IMR-90 (cell line): ENCODE data around the gene KCNQ1. TPM values are rescaled to one million over a fixed set of nuclear protein-coding genes. Genes with fewer than 3 reads are reported as not detected.

Experiments
- ATAC-seq: fragments of 200-7000 bp; cut with Tn5 transposase; 2 replicates; pipeline ENCODE4 v1.9.1; 2020; ENCODE audit warnings: low read depth, mild to moderate bottlenecking, moderate library complexity
- BruUV-seq: library from RNA; stranded (reverse); fragments of 400-500 nt; replicated peaks from 2 replicates; lab custom pipeline; 2021; lab: Mats Ljungman, UMichigan
- CTCF ChIA-PET: fragments of 300-600 bp; formaldehyde crosslinking; extraction: SDS; loops from one replicate; lab custom pipeline; 2021; ENCODE audit warnings: antibody characterized with exemption; lab: Yijun Ruan, JAX
- POLR2A ChIA-PET: fragments of 300-600 bp; sonication (Branson Sonifier 250); formaldehyde crosslinking; loops from one replicate; lab custom pipeline; 2022; ENCODE audit warnings: antibody characterized with exemption; ENCODE audit not compliant: unreplicated experiment; lab: Charles Lee
- DNase-seq: peaks from one replicate; pipeline ENCODE4 v3.0.0; 2013
- H2AFZ ChIP-seq: replicated peaks from 2 replicates; pipeline ENCODE3; 2013; ENCODE audit warnings: low read length, mild to moderate bottlenecking; ENCODE audit not compliant: poor library complexity
- H2AK5ac ChIP-seq: 2 replicates; pipeline ENCODE4 v1.6.1; 2013; ENCODE audit warnings: low read depth, low read length, inconsistent platforms
- H2AK9ac ChIP-seq: replicated peaks from 2 replicates; pipeline ENCODE3; 2013; ENCODE audit warnings: mild to moderate bottlenecking, low read depth, low read length, moderate library complexity; ENCODE audit not compliant: poor library complexity
- H2BK120ac ChIP-seq: 2 replicates; pipeline ENCODE4 v1.6.1; 2013; ENCODE audit warnings: low read depth, low read length, inconsistent platforms
- H2BK15ac ChIP-seq: 3 replicates; pipeline ENCODE4 v1.6.1; 2013; ENCODE audit warnings: low read depth, low read length, inconsistent platforms
- H2BK20ac ChIP-seq: 2 replicates; pipeline ENCODE4 v1.6.1; 2013; ENCODE audit warnings: low read depth, mild to moderate bottlenecking, inconsistent platforms, low read length, moderate library complexity
- H2BK5ac ChIP-seq: 2 replicates; pipeline ENCODE4 v1.6.1; 2013; ENCODE audit warnings: mild to moderate bottlenecking, low read depth, low read length, inconsistent platforms; ENCODE audit not compliant: poor library complexity, severe bottlenecking
- H3K14ac ChIP-seq: replicated peaks from 2 replicates; pipeline ENCODE4 v1.6.1; 2013; ENCODE audit warnings: low read depth, low read length, inconsistent platforms
- H3K18ac ChIP-seq: 2 replicates; pipeline ENCODE4 v1.6.1; 2013; ENCODE audit warnings: low read depth, low read length, control low read depth
- H3K23ac ChIP-seq: 2 replicates; pipeline ENCODE4 v1.6.1; 2013; ENCODE audit warnings: low read depth, low read length, inconsistent platforms
- H3K27ac ChIP-seq: 2 replicates; pipeline ENCODE4 v1.5.1; 2013; ENCODE audit warnings: mild to moderate bottlenecking, control low read depth, low read length; ENCODE audit not compliant: insufficient read depth
- H3K27me3 ChIP-seq: 2 replicates; pipeline ENCODE4 v1.6.1; 2013; ENCODE audit warnings: low read length; ENCODE audit not compliant: control insufficient read depth, insufficient read depth
- H3K36me3 ChIP-seq: 2 replicates; pipeline ENCODE4 v1.6.1; 2013; ENCODE audit warnings: low read length, mixed read lengths; ENCODE audit not compliant: control insufficient read depth, insufficient read depth
- H3K4ac ChIP-seq: 2 replicates; pipeline ENCODE4 v1.6.1; 2013; ENCODE audit warnings: low read depth, low read length, inconsistent platforms
- H3K4me1 ChIP-seq: 2 replicates; pipeline ENCODE4 v1.6.1; 2013; ENCODE audit warnings: low read length, mixed read lengths; ENCODE audit not compliant: control insufficient read depth, insufficient read depth
- H3K4me2 ChIP-seq: 2 replicates; pipeline ENCODE4 v1.6.1; 2013; ENCODE audit warnings: low read depth, mild to moderate bottlenecking, control low read depth, low read length, moderate library complexity
- H3K4me3 ChIP-seq: 2 replicates; pipeline ENCODE4 v1.5.1; 2013; ENCODE audit warnings: low read depth, mild to moderate bottlenecking, control low read depth, low read length, moderate library complexity; ENCODE audit not compliant: insufficient read depth
- H3K56ac ChIP-seq: 2 replicates; pipeline ENCODE4 v1.6.1; 2013; ENCODE audit warnings: low read length, inconsistent platforms; ENCODE audit not compliant: insufficient read depth; ENCODE audit errors: extremely low read depth
- H3K79me1 ChIP-seq, 2 experiments: 2 replicates each; pipeline ENCODE4 v1.6.1; 2013; ENCODE audit warnings: low read length in 2 of 2, inconsistent platforms in 1 of 2, low read depth in 1 of 2
- H3K9ac ChIP-seq: 2 replicates; pipeline ENCODE4 v1.6.1; 2013; ENCODE audit warnings: low read depth, low read length, control low read depth
- H3K9me1 ChIP-seq: 2 replicates; pipeline ENCODE4 v1.6.1; 2013; ENCODE audit warnings: low read length, inconsistent platforms; ENCODE audit not compliant: insufficient read depth
- H3K9me3 ChIP-seq: 2 replicates; pipeline ENCODE4 v1.6.1; 2013; ENCODE audit warnings: low read length; ENCODE audit not compliant: control insufficient read depth, insufficient read depth
- H4K20me1 ChIP-seq: 2 replicates; pipeline ENCODE4 v1.6.1; 2013; ENCODE audit warnings: low read length, inconsistent platforms; ENCODE audit not compliant: insufficient read depth
- H4K5ac ChIP-seq: 2 replicates; pipeline ENCODE4 v1.6.1; 2013; ENCODE audit warnings: mild to moderate bottlenecking, low read depth, low read length, control low read depth
- H4K8ac ChIP-seq, 2 experiments: 2 replicates each; pipeline ENCODE4 v1.6.1; 2013; ENCODE audit warnings: low read depth in 2 of 2, low read length in 2 of 2, control low read depth in 1 of 2, inconsistent platforms in 1 of 2
- H4K91ac ChIP-seq: 2 replicates; pipeline ENCODE4 v1.6.1; 2013; ENCODE audit warnings: low read depth, low read length, inconsistent platforms; ENCODE audit not compliant: insufficient read depth
- CEBPB ChIP-seq: IDR thresholded peaks from 2 replicates; pipeline ENCODE4 v1.6.1; 2012; ENCODE audit warnings: low read depth, low read length, improper control_type of control experiment
- CHD1 ChIP-seq: IDR thresholded peaks from 2 replicates; pipeline ENCODE4 v1.6.1; 2012; ENCODE audit warnings: low read depth, low read length, improper control_type of control experiment
- ELK1 ChIP-seq: fragments of 150-350 bp; IDR thresholded peaks from 2 replicates; pipeline ENCODE4 v1.6.1; 2016; ENCODE audit warnings: low read depth, mild to moderate bottlenecking, low read length, moderate library complexity, borderline replicate concordance
- FOS ChIP-seq: fragments of 150-350 bp; IDR thresholded peaks from 2 replicates; pipeline ENCODE4 v1.6.1; 2016; ENCODE audit warnings: low read depth, low read length
- MAFK ChIP-seq: IDR thresholded peaks from 2 replicates; pipeline ENCODE4 v1.6.1; 2012; ENCODE audit warnings: low read depth, low read length, improper control_type of control experiment
- MAZ ChIP-seq: IDR thresholded peaks from 2 replicates; pipeline ENCODE4 v1.6.1; 2012; ENCODE audit warnings: low read depth, mild to moderate bottlenecking, low read length, improper control_type of control experiment, moderate library complexity, borderline replicate concordance
- MXI1 ChIP-seq: IDR thresholded peaks from 2 replicates; pipeline ENCODE4 v1.6.1; 2012; ENCODE audit warnings: low read depth, mild to moderate bottlenecking, low read length, moderate library complexity, borderline replicate concordance
- POLR2A ChIP-seq: IDR thresholded peaks from 2 replicates; pipeline ENCODE4 v1.6.1; 2012; ENCODE audit warnings: mild to moderate bottlenecking, low read depth, low read length
- RAD21 ChIP-seq: IDR thresholded peaks from 2 replicates; pipeline ENCODE4 v1.6.1; 2012; ENCODE audit warnings: low read length, improper control_type of control experiment
- RCOR1 ChIP-seq: IDR thresholded peaks from 2 replicates; pipeline ENCODE4 v1.6.1; 2012; ENCODE audit warnings: mild to moderate bottlenecking, low read length, improper control_type of control experiment; ENCODE audit not compliant: insufficient replicate concordance
- RFX5 ChIP-seq: IDR thresholded peaks from 2 replicates; pipeline ENCODE4 v1.8.0; 2012; ENCODE audit warnings: low read depth, mild to moderate bottlenecking, low read length, moderate library complexity
- SMC3 ChIP-seq: fragments of 150-350 bp; IDR thresholded peaks from 2 replicates; pipeline ENCODE4 v1.6.1; 2016; ENCODE audit warnings: low read depth, mild to moderate bottlenecking, antibody characterized with exemption, low read length, moderate library complexity
- USF2 ChIP-seq: fragments of 150-350 bp; IDR thresholded peaks from 2 replicates; pipeline ENCODE4 v1.6.1; 2017; ENCODE audit warnings: mild to moderate bottlenecking, antibody characterized with exemption, low read length, low read depth
- WGBS, 2 experiments: methylation state at CpG; one replicate each; pipeline versions ENCODE4 v1.1.5 to v1.1.7; 2013; ENCODE audit warnings: missing lambda C conversion rate in 2 of 2; ENCODE audit not compliant: insufficient read length in 1 of 2; ENCODE audit errors: extremely low coverage in 2 of 2; 5-methylcytosine and 5-hydroxymethylcytosine counted together
- dilution Hi-C: fragments of 300-500 bp; cut with HindIII; formaldehyde crosslinking; loops from one replicate; pipeline ENCODE4 v1.14.3; 2018; ENCODE audit warnings: low sequenced_read_pairs; ENCODE audit not compliant: unreplicated experiment
- in situ Hi-C: fragments of 300-500 bp; cut with MboI; formaldehyde crosslinking; loops from 3 replicates; pipeline ENCODE4 v1.14.3; 2019; ENCODE audit warnings: low sequenced_read_pairs, inconsistent platforms, mixed read lengths
- intact Hi-C: fragments of 100-400 bp; cut with micrococcal nuclease; formaldehyde crosslinking; loops from 2 replicates; pipeline ENCODE4 v1.10.0; 2022
- polyA plus RNA-seq, 3 experiments: library from polyadenylated mRNA; depleted of rRNA; stranded (reverse); fragments of >200 nt; gene quantifications; 2 replicates each; pipeline ENCODE4 v1.2.3, GENCODE V29; 2012; ENCODE audit warnings: low replicate concordance in 1 of 3
- total RNA-seq: library from RNA; depleted of rRNA; stranded (reverse); fragments of >200 nt; gene quantifications from 2 replicates; pipeline ENCODE4 v1.2.3, GENCODE V29; 2012
- TF ChIP-seq, protein P1 (sequence below): conservative IDR thresholded peaks from 2 replicates; pipeline ENCODE4 v1.5.1; 2012; ENCODE audit warnings: mild to moderate bottlenecking, low read depth, low read length, improper control_type of control experiment

KCNQ1 gene
- total and polyA plus RNA-seq, 2 of the 4 experiments (the other 2 are of a cell fraction) = 0.07 TPM; not detected in 1

- in situ Hi-C loops = no loop called here
- H4K5ac ChIP-seq = no peak overlapping the region
These were observed 4.2 kb upstream of the KCNQ1 start for GRCh38 chr11:2440646-2441045.

More at GRCh38 chr11:2440646-2441045, 4.2 kb upstream of the KCNQ1 start:
- Histone ChIP-seq H2AFZ (no peak overlapping the region), H3K36me3 (no peaks in the 10 kb centered on the region), H3K9ac (no peak overlapping the region), H3K14ac (no peak overlapping the region), H3K9me3 (no peaks in the 10 kb centered on the region; the same call in 1 of the 2 replicates), H3K56ac (no peak overlapping the region), H4K91ac (no peak overlapping the region), H2AK5ac (no peak overlapping the region), H3K4me2 (no peak overlapping the region), H3K4me3 (no peak overlapping the region), H4K20me1 (no peaks in the 10 kb centered on the region), H2BK20ac (no peak overlapping the region), H2BK15ac (no peak overlapping the region), H2AK9ac (no peak overlapping the region), H2BK120ac (no peak overlapping the region), H3K9me1 (no peaks in the 10 kb centered on the region), H3K18ac (no peak overlapping the region), H3K23ac (no peak overlapping the region), H3K4me1 (no peaks in the 10 kb centered on the region), H3K27me3 (peaks cover 36% of the 10 kb centered on the region), H3K4ac (no peak overlapping the region), H3K27ac (no peak overlapping the region), H3K79me1 (no peaks in the 10 kb centered on the region), H4K8ac (no peak overlapping the region), H2BK5ac (no peak overlapping the region)
- intact Hi-C loops (no loop called here), dilution Hi-C loops (no loop called here)
- CTCF ChIA-PET = no interaction called here
- ATAC-seq = no peak
- POLR2A ChIA-PET = no interaction called here
- no peak for DNase-seq
- TF ChIP-seq RCOR1 (no peak), CHD1 (no peak), SMC3 (no peak), FOS (no peak), POLR2A (no peak), RFX5 (no peak), CEBPB (no peak), MXI1 (no peak), MAZ (no peak), USF2 (no peak), MAFK (no peak), RAD21 (no peak), ELK1 (no peak)
- TF ChIP-seq, protein P1, sequence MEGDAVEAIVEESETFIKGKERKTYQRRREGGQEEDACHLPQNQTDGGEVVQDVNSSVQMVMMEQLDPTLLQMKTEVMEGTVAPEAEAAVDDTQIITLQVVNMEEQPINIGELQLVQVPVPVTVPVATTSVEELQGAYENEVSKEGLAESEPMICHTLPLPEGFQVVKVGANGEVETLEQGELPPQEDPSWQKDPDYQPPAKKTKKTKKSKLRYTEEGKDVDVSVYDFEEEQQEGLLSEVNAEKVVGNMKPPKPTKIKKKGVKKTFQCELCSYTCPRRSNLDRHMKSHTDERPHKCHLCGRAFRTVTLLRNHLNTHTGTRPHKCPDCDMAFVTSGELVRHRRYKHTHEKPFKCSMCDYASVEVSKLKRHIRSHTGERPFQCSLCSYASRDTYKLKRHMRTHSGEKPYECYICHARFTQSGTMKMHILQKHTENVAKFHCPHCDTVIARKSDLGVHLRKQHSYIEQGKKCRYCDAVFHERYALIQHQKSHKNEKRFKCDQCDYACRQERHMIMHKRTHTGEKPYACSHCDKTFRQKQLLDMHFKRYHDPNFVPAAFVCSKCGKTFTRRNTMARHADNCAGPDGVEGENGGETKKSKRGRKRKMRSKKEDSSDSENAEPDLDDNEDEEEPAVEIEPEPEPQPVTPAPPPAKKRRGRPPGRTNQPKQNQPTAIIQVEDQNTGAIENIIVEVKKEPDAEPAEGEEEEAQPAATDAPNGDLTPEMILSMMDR = no peak
- WGBS, 2 experiments = no CpG with 5 or more reads among the region's 8 CpGs
- BruUV-seq = no TSS peak
